CD4-positive, alpha-beta T cell (primary cell): ENCODE data around the gene AADACL4. TPM values are rescaled to one million over a fixed set of nuclear protein-coding genes. Genes with fewer than 3 reads are reported as not detected.

ENCODE experiments used
- ATAC-seq: fragments of 200-7000 bp; cut with Tn5 transposase; one replicate; pipeline ENCODE4 v1.10.0; 2022; ENCODE audit warnings: mild to moderate bottlenecking; ENCODE audit not compliant: poor library complexity
- CTCF ChIA-PET: fragments of 350-600 bp; sonication (Branson Sonifier 250); formaldehyde crosslinking; loops from one replicate; lab custom pipeline; 2021; ENCODE audit warnings: antibody characterized with exemption, inconsistent platforms; lab: Charles Lee
- POLR2A ChIA-PET: fragments of 350-600 bp; sonication (Branson Sonifier 250); formaldehyde crosslinking; loops from one replicate; lab custom pipeline; 2021; ENCODE audit warnings: antibody characterized with exemption, inconsistent platforms; lab: Charles Lee
- DNase-seq, 14 experiments: peaks; one replicate each; pipeline ENCODE4 v3.0.0-alpha.2; 2013 to 2020; ENCODE audit warnings: mixed read lengths in 2 of 14
- H3K27ac ChIP-seq, 2 donors: one replicate each; pipeline versions ENCODE4 v1.5.1 to v1.7.0; 2013; ENCODE audit warnings: low read length in 2 of 2, low read depth in 1 of 2, mild to moderate bottlenecking in 1 of 2
- H3K27me3 ChIP-seq, 2 experiments: 1 replicate in 1 of 2; 2 replicates in 1 of 2; pipeline versions ENCODE4 v1.6.1 to v1.7.0; 2013; ENCODE audit warnings: low read length in 2 of 2, control low read depth in 1 of 2, mild to moderate bottlenecking in 1 of 2, moderate library complexity in 1 of 2; ENCODE audit not compliant: insufficient read depth in 2 of 2, control insufficient read depth in 1 of 2
- H3K36me3 ChIP-seq: one replicate; pipeline ENCODE4 v1.6.1; 2013; ENCODE audit warnings: low read length, control low read depth; ENCODE audit not compliant: insufficient read depth
- H3K4me1 ChIP-seq: one replicate; pipeline ENCODE4 v1.6.1; 2013; ENCODE audit warnings: low read length, control low read depth; ENCODE audit not compliant: insufficient read depth
- H3K4me3 ChIP-seq: one replicate; pipeline ENCODE4 v1.5.1; 2013; ENCODE audit warnings: mild to moderate bottlenecking, low read length, moderate library complexity
- H3K9me3 ChIP-seq, 2 experiments: 1 replicate in 1 of 2; 2 replicates in 1 of 2; pipeline versions ENCODE4 v1.6.1 to v1.7.0; 2013; ENCODE audit warnings: low read length in 2 of 2, mild to moderate bottlenecking in 2 of 2, control low read depth in 1 of 2, moderate library complexity in 1 of 2; ENCODE audit not compliant: control insufficient read depth in 1 of 2, insufficient read depth in 1 of 2
- H3K27ac Mint-ChIP-seq: one replicate; pipeline ENCODE4 v1.8.0; 2020; ENCODE audit warnings: mixed read lengths
- H3K27me3 Mint-ChIP-seq: one replicate; pipeline ENCODE4 v1.8.0; 2021; ENCODE audit warnings: mixed read lengths
- H3K36me3 Mint-ChIP-seq: one replicate; pipeline ENCODE4 v1.8.0; 2021; ENCODE audit warnings: low read depth, mixed read lengths
- H3K4me1 Mint-ChIP-seq: one replicate; pipeline ENCODE4 v1.8.0; 2021; ENCODE audit warnings: low read depth, mixed read lengths
- H3K4me3 Mint-ChIP-seq: one replicate; pipeline ENCODE4 v1.8.0; 2020; ENCODE audit warnings: mild to moderate bottlenecking, mixed read lengths
- H3K9me3 Mint-ChIP-seq: one replicate; pipeline ENCODE4 v1.8.0; 2020; ENCODE audit warnings: mixed read lengths
- CTCF ChIP-seq: fragments of 200-600 bp; IDR thresholded peaks from one replicate; pipeline ENCODE4 v1.8.0; 2022; ENCODE audit warnings: antibody characterized with exemption, mild to moderate bottlenecking
- intact Hi-C, 2 experiments: fragments of 100-400 bp; cut with DNase I in 1 of 2; cut with micrococcal nuclease in 1 of 2; formaldehyde crosslinking; loops; one replicate each; pipeline versions ENCODE4 v1.15.1 to v1.9.0; 2023 to 2025; cut with DNase I, micrococcal nuclease
- total RNA-seq, 174 experiments: library from RNA in 2 of 174; stranded (reverse) in 2 of 174; gene quantifications; one replicate each; pipeline ENCODE4 v1.2.3 and lab custom pipeline; 2021 to 2026

Gene AADACL4
- total RNA-seq, 2 experiments from 2014 or later = not detected

- Mint-ChIP-seq H3K27ac (peak within 1 kb of the TSS; percentile 88), H3K4me3 (peak within 1 kb of the TSS; percentile 99), H3K9me3 (no peaks in the 10 kb centered on the region), H3K27me3 (no peaks in the 10 kb centered on the region), H3K36me3 (peaks cover 42% of the 10 kb centered on the region), H3K4me1 (peaks cover 61% of the 10 kb centered on the region)
- ATAC-seq (peak; percentile 52), DNase-seq (peak in 13 of 14 experiments; percentile 48 to 87 (median 64))
- no peak for TF ChIP-seq CTCF
- no peaks in the 10 kb centered on the region for H3K36me3 ChIP-seq
- H3K4me1 ChIP-seq = peaks cover 73% of the 10 kb centered on the region
- H3K27me3 ChIP-seq = no peaks in the 10 kb centered on the region
- ChIA-PET POLR2A (interaction anchor here (0.6 to 6.4 kb wide), 29 partner anchors 12 to 443 kb away, joined by 3 to 161 read pairs (median 3); no protein-coding TSS in a partner anchor), CTCF (interaction anchor here (0.7 to 7.0 kb wide), 9 partner anchors 14 to 303 kb away, joined by 3 to 78 read pairs (median 7); no protein-coding TSS in a partner anchor)
- intact Hi-C loops = loop anchor here (1.0 to 10.0 kb wide), 8 partner anchors 106 to 501 kb away; no protein-coding TSS in a partner anchor
- H3K9me3 ChIP-seq = no peaks in the 10 kb centered on the region
- H3K4me3 ChIP-seq = peak within 1 kb of the TSS; percentile 79
- H3K27ac ChIP-seq = peak within 1 kb of the TSS; percentile 49 to 84
Observed at GRCh38 chr1:12617901-12618660, 25.8 kb upstream of the AADACL4 start, which contains the start of gene DHRS3. TSS of gene DHRS3 (minus strand) at chr1:12618210. CDS start at chr1:12617348, 862 bp downstream.

GRCh38 chr1:12618661-12618964 is 25.3 kb upstream of the AADACL4 start:
- no peaks in the 10 kb centered on the region for H3K27me3 ChIP-seq
- ATAC-seq (no peak), DNase-seq (no peak)
- H3K4me1 Mint-ChIP-seq = peaks cover 56% of the 10 kb centered on the region
- peaks cover 68% of the 10 kb centered on the region for H3K4me1 ChIP-seq
- ChIA-PET CTCF (interaction anchor here (1.1 to 7.0 kb wide), 8 partner anchors 15 to 304 kb away, joined by 3 to 78 read pairs (median 8); no protein-coding TSS in a partner anchor), POLR2A (interaction anchor here (0.6 to 6.4 kb wide), 22 partner anchors 13 to 711 kb away, joined by 3 to 161 read pairs (median 4); no protein-coding TSS in a partner anchor)
- H3K27me3 Mint-ChIP-seq = no peaks in the 10 kb centered on the region
- no peaks in the 10 kb centered on the region for H3K9me3 ChIP-seq
- H3K4me3 Mint-ChIP-seq = peak overlapping the region; percentile 99
- H3K27ac ChIP-seq = peak overlapping the region; percentile 49 to 84
- intact Hi-C loops = loop anchor here (1.0 to 10.0 kb wide), 8 partner anchors 106 to 501 kb away; no protein-coding TSS in a partner anchor
- H3K36me3 Mint-ChIP-seq = peaks cover 38% of the 10 kb centered on the region
- peak overlapping the region; percentile 88 for H3K27ac Mint-ChIP-seq
- peak overlapping the region; percentile 79 for H3K4me3 ChIP-seq
- TF ChIP-seq CTCF = no peak
- H3K9me3 Mint-ChIP-seq = no peaks in the 10 kb centered on the region
- H3K36me3 ChIP-seq = no peaks in the 10 kb centered on the region

- no peaks in the 10 kb centered on the region for H3K27me3 ChIP-seq
- DNase-seq = peak in 13 of 14 experiments; percentile 25 to 82 (median 54)
- Mint-ChIP-seq H3K4me3 (peak overlapping the region; percentile 99), H3K9me3 (no peaks in the 10 kb centered on the region), H3K36me3 (peaks cover 38% of the 10 kb centered on the region), H3K4me1 (peaks cover 50% of the 10 kb centered on the region), H3K27me3 (no peaks in the 10 kb centered on the region), H3K27ac (peak overlapping the region; percentile 88)
- H3K27ac ChIP-seq = peak overlapping the region; percentile 49 to 84
- no peaks in the 10 kb centered on the region for H3K9me3 ChIP-seq
- H3K4me1 ChIP-seq = peaks cover 62% of the 10 kb centered on the region
- peak overlapping the region; percentile 79 for H3K4me3 ChIP-seq
- ChIA-PET CTCF (interaction anchor here (1.0 to 7.0 kb wide), 17 partner anchors 8 to 318 kb away, joined by 3 to 78 read pairs (median 4); no protein-coding TSS in a partner anchor), POLR2A (interaction anchor here (0.6 to 6.4 kb wide), 25 partner anchors 13 to 711 kb away, joined by 3 to 161 read pairs (median 4); no protein-coding TSS in a partner anchor)
- intact Hi-C loops = loop anchor here (1.0 to 10.0 kb wide), 10 partner anchors 15 to 502 kb away; no protein-coding TSS in a partner anchor
- ATAC-seq = peak; percentile 41
- H3K36me3 ChIP-seq = no peaks in the 10 kb centered on the region
- no peak for TF ChIP-seq CTCF
Observed at GRCh38 chr1:12618965-12619791, 24.7 kb upstream of the AADACL4 start.
